CD4-positive, alpha-beta T cell treated with Interleukin-2 at 100 ng/mL for 4 hours (primary cell): ENCODE data around the gene ADAM33.

Experiments used
- DNase-seq: peaks from one replicate; pipeline ENCODE4 v3.0.0-alpha.2; 2020; ENCODE audit warnings: low spot score

Gene ADAM33, protein sequence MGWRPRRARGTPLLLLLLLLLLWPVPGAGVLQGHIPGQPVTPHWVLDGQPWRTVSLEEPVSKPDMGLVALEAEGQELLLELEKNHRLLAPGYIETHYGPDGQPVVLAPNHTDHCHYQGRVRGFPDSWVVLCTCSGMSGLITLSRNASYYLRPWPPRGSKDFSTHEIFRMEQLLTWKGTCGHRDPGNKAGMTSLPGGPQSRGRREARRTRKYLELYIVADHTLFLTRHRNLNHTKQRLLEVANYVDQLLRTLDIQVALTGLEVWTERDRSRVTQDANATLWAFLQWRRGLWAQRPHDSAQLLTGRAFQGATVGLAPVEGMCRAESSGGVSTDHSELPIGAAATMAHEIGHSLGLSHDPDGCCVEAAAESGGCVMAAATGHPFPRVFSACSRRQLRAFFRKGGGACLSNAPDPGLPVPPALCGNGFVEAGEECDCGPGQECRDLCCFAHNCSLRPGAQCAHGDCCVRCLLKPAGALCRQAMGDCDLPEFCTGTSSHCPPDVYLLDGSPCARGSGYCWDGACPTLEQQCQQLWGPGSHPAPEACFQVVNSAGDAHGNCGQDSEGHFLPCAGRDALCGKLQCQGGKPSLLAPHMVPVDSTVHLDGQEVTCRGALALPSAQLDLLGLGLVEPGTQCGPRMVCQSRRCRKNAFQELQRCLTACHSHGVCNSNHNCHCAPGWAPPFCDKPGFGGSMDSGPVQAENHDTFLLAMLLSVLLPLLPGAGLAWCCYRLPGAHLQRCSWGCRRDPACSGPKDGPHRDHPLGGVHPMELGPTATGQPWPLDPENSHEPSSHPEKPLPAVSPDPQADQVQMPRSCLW

GRCh38 chr20:3681931-3682781 lies at the start of gene ADAM33:
TSS of gene ADAM33 (minus strand) at chr20:3682010. CDS start at chr20:3682004, 6 bp downstream.
- DNase-seq: no peak

GRCh38 chr20:3730803-3731672 lies 49.2 kb upstream of the ADAM33 start:
- DNase-seq: no peak

- DNase-seq: no peak
Measured at GRCh38 chr20:3729811-3730540, 48.2 kb upstream of the ADAM33 start.

DNA sequence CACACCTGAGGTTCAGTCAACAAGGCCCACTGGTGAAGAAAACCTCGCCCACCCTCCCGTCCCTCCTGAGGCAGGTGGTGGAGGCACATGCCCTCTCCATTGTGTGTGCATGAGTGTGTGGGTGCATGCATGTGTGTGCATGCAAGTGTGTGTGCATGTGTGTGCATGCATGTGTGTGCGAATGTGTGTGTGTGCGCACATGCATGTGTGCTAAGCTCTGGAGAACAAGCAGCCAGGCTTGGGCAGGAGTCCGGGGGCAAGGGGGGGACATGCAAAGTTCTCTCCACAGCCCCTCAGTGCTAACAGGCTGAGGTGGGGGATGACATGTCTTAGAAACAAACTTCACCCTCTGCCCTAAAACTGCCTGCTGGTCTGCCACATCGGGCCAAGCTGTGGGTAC lies 47.6 kb upstream of the ADAM33 start:
- DNase-seq: no peak

DNA sequence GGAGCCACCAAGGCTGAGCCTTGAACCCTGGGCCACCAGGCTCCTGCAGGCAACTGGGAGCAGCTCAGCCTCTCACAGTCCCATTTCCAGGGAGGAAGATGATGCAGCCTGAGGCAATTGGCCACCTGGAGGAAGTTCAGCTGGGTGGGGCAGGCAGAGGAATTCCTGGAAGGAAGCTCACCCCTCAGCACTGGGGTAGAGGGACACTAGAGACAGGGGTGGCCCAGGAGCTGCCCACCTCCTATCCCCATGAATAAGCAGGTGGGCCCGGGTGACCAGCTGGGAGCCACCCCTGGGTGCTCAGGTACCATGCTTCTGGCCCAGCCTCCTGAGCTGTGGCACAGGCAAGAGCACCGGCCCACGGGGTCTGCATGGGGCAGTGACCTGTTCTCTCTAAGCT lies 47.1 kb upstream of the ADAM33 start:
- no peak for DNase-seq

DNA sequence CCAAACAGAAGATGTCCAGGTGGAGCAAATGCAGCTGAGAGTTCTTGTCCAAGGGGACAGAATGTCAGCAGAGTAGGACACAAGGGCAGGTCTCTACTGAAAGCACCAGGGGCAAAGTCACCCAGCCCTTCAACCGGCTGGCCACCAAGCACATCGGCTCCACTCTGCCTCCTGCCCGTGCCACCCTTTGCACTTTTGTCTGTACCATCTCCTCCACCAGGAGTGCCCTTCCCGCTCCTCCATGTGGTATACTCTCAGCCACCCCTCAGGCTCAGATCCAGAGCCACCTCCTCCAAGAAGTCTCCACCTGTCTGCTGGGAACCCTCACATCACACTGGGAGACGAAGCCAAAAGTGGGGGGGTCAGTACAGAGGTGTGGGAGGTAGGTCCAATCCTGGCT lies 46.5 kb upstream of the ADAM33 start:
- no peak for DNase-seq

DNA sequence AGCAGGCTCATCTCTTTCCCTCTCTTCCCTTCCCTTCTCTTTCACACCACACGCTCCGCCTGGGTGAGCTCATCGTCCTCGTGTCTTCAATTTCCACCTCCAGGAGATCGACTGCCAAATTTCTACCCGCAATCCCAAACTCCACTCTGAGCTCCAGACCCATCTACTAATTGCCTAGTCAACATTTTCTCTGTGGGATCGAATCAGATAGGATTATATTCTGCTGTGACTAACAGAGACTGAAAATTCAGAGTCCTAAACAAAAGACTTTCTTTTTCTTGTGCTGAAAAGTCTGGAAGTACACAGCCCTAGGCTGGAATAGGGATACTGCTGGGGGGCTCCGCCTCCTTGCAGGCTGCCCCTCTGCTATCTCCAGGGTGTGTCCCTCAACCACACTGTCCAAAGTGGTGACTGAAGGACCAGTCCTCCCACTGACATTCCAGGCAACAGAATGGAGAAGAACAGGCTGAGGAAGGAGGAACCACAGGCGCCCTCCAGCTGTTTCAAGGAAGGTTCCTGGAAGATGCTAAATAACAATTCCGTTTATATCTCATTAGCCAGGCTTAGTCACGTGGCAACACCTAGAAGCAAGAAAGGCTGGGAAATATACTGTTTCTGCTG lies 45.7 kb upstream of the ADAM33 start:
- DNase-seq: no peak

DNA sequence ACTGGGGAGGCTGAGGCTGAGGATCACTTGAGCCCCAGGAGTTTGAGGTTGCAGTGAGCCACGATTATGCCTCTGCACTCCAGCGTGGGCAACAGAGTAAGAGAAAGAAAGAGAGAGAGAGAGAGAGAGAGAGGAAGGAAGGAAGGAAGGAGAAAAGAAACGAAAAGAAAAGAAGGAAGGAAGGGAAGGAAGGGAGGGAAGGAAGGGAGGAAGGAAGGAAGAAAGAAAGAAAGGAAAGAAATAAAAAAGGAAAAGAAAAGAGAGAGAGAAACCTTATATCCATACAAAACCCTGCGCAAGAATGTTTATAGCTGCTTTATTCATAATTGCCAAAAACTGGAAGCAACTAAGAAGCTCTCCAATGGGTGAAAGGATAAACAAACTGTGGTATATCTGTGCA lies 42.5 kb upstream of the ADAM33 start:
- DNase-seq: no peak

DNA sequence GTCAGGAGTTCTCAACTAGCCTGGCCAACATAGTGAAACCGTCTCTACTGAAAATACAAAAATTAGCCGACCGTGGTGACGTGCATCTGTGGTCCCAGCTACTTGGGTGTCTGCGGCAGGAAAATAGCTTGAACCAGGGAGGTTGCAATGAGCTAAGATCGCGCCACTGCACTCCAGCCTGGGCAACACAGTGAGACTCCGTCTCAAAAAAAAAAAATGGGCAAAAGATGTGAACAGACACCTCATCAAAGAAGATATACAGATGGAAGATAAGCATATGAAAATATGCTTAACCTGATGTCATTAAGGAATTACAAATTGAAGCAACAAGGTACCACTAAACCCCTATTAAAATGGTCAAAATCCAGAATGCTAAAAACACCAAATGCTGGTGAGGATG lies 41.5 kb upstream of the ADAM33 start:
- no peak for DNase-seq

GRCh38 chr20:3721912-3722311 lies 40.1 kb upstream of the ADAM33 start:
- no peak for DNase-seq

DNA sequence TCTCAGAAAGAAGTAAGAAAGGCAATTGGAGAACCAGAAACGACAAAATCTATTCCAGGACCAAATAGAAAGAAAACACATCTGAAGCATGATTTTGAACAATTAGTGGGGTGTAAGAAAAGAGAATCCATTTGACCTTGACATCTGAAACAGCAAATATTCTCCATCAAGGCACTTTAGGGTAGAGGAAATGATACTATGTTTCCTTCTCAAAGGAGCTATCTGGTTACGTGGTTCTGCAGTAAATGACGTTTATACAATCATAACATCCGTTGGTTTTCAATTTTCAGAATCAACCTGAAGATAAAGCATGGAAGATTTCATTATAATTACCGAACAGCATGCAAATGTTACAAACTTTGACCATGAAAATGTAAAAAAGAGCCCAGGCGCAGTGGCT lies 38.8 kb upstream of the ADAM33 start:
- DNase-seq: no peak

DNA sequence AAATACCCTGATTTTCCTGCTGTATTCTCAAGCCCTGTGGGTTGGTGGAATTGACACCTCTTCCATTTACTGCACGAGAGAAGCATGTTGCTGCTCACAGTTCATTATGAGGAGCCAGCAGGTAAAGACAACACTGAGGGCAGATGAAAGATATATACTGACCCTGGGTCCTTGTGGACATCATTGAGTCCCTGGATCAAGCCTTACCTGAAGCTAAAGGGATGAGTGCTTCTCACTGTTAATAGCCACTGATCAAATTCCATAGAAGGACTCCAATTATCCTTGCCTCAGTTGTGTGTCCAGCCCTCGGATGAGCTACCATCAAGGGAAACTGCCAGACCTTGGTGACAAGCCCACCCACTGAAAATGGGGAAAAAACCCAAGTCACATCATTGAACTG lies 38.3 kb upstream of the ADAM33 start:
- DNase-seq: no peak

DNA sequence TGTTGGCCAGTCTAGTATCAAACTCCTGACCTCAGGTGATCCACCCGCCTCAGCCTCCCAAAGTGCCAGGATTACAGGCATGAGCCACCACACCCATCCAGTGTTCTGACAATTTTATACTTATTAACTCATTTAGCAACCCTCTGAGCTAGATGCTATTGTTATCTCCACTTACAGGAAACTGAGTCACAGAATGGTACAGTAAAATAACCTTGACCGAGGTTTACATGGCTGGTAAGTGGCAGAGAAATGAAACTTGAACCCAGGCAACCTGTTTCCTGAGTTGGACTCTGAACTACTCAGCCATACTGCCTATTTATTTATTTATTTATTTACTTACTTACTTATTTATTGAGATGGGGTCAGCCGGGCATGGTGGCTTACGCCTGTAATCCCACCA lies 37.2 kb upstream of the ADAM33 start:
- no peak for DNase-seq

DNA sequence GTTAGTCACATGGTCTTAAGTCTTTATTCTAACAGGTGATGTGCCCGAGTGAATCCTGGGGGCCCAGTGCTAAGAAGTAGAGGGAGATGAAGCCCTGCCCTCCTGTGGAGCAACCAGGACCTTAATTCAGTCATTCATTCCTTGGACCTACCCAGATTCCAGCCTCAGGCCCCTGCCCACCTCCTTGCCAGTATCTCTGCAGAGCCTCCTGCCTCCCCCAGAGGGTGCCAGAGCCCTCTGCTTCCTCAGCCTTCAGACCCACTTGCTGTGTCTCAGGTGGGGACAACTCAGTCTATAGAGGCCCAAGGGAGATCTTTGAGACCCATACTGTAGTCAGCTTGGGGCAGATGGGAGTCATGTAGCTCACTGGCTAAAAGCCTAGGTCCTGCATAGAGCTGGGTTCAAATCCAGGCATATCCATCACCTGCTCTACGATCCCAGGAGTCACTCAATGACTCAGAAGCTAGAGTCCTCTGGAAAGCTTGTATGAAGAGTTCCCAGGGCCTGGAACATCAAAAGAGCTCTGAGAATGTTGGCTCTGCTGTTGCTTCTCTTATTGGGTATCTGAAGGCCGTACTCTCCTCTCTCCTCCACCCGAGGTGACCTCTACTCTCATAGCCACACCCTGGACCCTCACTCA lies 34.5 kb upstream of the ADAM33 start:
- DNase-seq: peak; percentile 18

DNA sequence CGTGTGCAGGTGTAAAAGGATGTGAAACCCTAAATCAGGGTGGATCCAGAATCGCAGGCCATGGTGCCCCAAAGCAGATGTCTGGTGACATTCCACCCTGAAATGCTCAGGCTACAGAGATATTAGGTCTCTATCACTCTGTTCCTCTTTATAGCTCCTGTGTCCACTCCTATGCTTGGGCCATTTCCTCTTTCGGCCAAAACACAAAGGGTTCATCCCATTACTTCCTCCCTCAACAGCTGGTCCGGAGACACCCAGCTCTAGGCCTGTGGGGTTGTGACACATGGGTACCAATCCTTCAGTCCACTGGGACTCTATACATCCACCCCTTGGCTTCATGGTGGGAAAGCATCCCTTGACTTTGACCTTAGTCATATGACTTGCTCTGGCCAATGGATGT lies 32.3 kb upstream of the ADAM33 start:
- DNase-seq: no peak

GRCh38 chr20:3712279-3712873 lies 30.6 kb upstream of the ADAM33 start, which contains the start of gene SIGLEC1:
TSS of gene SIGLEC1 (minus strand) at chr20:3712600. CDS start at chr20:3707128, 5,472 bp downstream.
- DNase-seq: no peak

- no peak for DNase-seq
Measured at GRCh38 chr20:3711484-3711941, 29.7 kb upstream of the ADAM33 start.

- peak; percentile 67 for DNase-seq
Measured at GRCh38 chr20:3710703-3711483, 29.1 kb upstream of the ADAM33 start.
